Endothelial cell of umbilical vein (primary cell): Measurements from ENCODE around the gene PBX3.

Source experiments
- POLR2AphosphoS5 ChIP-seq: IDR thresholded peaks from 2 replicates; pipeline ENCODE4 v1.6.1; 2012; ENCODE audit warnings: low read depth, mild to moderate bottlenecking, control low read depth, low read length, moderate library complexity; ENCODE audit not compliant: insufficient read depth
- TF ChIP-seq, protein P1 (sequence below), 2 donors: IDR thresholded peaks; 1 replicate in 1 of 2; 2 replicates in 1 of 2; pipeline ENCODE4 v1.5.1; 2011; ENCODE audit warnings: low read length in 2 of 2, mild to moderate bottlenecking in 2 of 2, moderate library complexity in 2 of 2, control low read depth in 1 of 2, inconsistent platforms in 1 of 2, low read depth in 1 of 2; ENCODE audit not compliant: insufficient read depth in 1 of 2; ENCODE audit errors: extremely low read depth in 1 of 2

DNA sequence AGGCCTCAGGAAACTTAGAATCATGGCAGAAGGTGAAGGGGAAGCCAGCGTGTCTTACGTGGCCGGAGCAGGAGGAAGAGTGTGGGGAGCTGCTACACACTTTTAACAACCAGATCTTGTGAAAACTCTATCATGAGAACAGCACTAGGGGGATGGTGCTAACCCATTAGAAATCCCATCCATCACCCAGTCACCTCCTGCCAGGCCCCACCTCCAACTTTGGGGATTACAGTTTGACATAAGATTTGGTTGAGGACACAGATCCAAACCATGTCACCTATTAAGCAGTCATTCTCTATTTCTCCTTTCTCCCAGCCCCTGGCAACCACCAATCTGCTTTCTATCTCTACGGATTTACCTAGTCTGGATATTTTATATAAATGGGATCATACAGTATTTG, 26.9 kb downstream of the PBX3 start:
- TF ChIP-seq, protein P1, sequence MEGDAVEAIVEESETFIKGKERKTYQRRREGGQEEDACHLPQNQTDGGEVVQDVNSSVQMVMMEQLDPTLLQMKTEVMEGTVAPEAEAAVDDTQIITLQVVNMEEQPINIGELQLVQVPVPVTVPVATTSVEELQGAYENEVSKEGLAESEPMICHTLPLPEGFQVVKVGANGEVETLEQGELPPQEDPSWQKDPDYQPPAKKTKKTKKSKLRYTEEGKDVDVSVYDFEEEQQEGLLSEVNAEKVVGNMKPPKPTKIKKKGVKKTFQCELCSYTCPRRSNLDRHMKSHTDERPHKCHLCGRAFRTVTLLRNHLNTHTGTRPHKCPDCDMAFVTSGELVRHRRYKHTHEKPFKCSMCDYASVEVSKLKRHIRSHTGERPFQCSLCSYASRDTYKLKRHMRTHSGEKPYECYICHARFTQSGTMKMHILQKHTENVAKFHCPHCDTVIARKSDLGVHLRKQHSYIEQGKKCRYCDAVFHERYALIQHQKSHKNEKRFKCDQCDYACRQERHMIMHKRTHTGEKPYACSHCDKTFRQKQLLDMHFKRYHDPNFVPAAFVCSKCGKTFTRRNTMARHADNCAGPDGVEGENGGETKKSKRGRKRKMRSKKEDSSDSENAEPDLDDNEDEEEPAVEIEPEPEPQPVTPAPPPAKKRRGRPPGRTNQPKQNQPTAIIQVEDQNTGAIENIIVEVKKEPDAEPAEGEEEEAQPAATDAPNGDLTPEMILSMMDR (IDR thresholded peaks at IDR 0.05; ENCODE audit: extremely low read depth in 1 of 2, insufficient read depth in 1 of 2, low read depth in 1 of 2, low read length in 2 of 2), result no peak
- TF ChIP-seq POLR2AphosphoS5, result no peak
